Endothelial cell of umbilical vein (primary cell): ENCODE results near the gene PNPLA7. TPM values are rescaled to one million over a fixed set of nuclear protein-coding genes. Genes with fewer than 3 reads are reported as not detected.

ENCODE experiments used
- BruUV-seq: library from RNA; stranded (reverse); fragments of 400-500 nt; replicated peaks from 2 replicates; lab custom pipeline; 2021; lab: Mats Ljungman, UMichigan
- CTCF ChIA-PET: fragments of 300-600, 350-600 bp; sonication (Branson Sonifier 250); formaldehyde crosslinking; loops from one replicate; lab custom pipeline; 2021; ENCODE audit warnings: antibody characterized with exemption, inconsistent platforms; lab: Charles Lee
- POLR2A ChIA-PET: fragments of 300-600, 350-600 bp; sonication (Branson Sonifier 250); formaldehyde crosslinking; loops from one replicate; lab custom pipeline; 2021; ENCODE audit warnings: antibody characterized with exemption, inconsistent platforms; lab: Charles Lee
- DNase-seq: peaks from one replicate; pipeline ENCODE4 v3.0.0-alpha.2; 2011; ENCODE audit warnings: low read depth, low spot score
- FAIRE-seq: peaks from 2 replicates; lab custom pipeline; 2011; peaks lifted over from hg19 to GRCh38; lab: Jason Lieb, UNC
- H2AFZ ChIP-seq: 2 replicates; pipeline ENCODE4 v1.6.0; 2012; ENCODE audit warnings: low read depth, low read length, control low read depth, inconsistent platforms
- H3K27ac ChIP-seq: 2 replicates; pipeline ENCODE4 v1.5.1; 2011; ENCODE audit warnings: low read depth, mild to moderate bottlenecking, control low read depth, low read length, moderate library complexity; ENCODE audit not compliant: insufficient read depth
- H3K27me3 ChIP-seq, 2 experiments: 2 replicates each; pipeline versions ENCODE4 v1.6.0 to v1.6.1; 2011; ENCODE audit warnings: low read length in 2 of 2, mixed read lengths in 1 of 2; ENCODE audit not compliant: control insufficient read depth in 2 of 2, insufficient read depth in 2 of 2
- H3K36me3 ChIP-seq, 2 experiments: 2 replicates in 1 of 2; 3 replicates in 1 of 2; pipeline ENCODE4 v1.5.1; 2011; ENCODE audit warnings: low read length in 2 of 2, mild to moderate bottlenecking in 1 of 2, moderate library complexity in 1 of 2; ENCODE audit not compliant: control insufficient read depth in 2 of 2, insufficient read depth in 2 of 2; ENCODE audit errors: extremely low read depth in 1 of 2
- H3K4me1 ChIP-seq: 3 replicates; pipeline ENCODE4 v1.5.1; 2011; ENCODE audit warnings: mild to moderate bottlenecking, low read length; ENCODE audit not compliant: control insufficient read depth, insufficient read depth; ENCODE audit errors: extremely low read depth
- H3K4me2 ChIP-seq: 2 replicates; pipeline ENCODE4 v1.6.1; 2011; ENCODE audit warnings: low read length, control low read depth, mixed read lengths; ENCODE audit not compliant: insufficient read depth
- H3K4me3 ChIP-seq, 3 experiments: fragments of 200-600 bp in 1 of 3; sonication (generic), shearing (Covaris generic) in 1 of 3; replicated peaks in 1 of 3; 2 replicates each; pipeline ENCODE4 v1.5.1; 2011 to 2016; ENCODE audit warnings: control low read depth in 3 of 3, low read length in 3 of 3, mild to moderate bottlenecking in 2 of 3, inconsistent platforms in 1 of 3, low read depth in 1 of 3, moderate library complexity in 1 of 3; ENCODE audit not compliant: insufficient read depth in 1 of 3
- H3K79me2 ChIP-seq: 2 replicates; pipeline ENCODE4 v1.6.0; 2012; ENCODE audit warnings: low read length, inconsistent platforms; ENCODE audit not compliant: control insufficient read depth, insufficient read depth
- H3K9ac ChIP-seq: replicated peaks from 2 replicates; pipeline ENCODE3; 2011; ENCODE audit warnings: low read length, control low read depth; ENCODE audit not compliant: insufficient read depth; ENCODE audit errors: extremely low read depth
- H3K9me1 ChIP-seq: replicated peaks from 3 replicates; pipeline ENCODE4 v1.6.0; 2011; ENCODE audit warnings: mild to moderate bottlenecking, low read length; ENCODE audit not compliant: control insufficient read depth, insufficient read depth; ENCODE audit errors: extremely low read depth
- H3K9me3 ChIP-seq: replicated peaks from 2 replicates; pipeline ENCODE4 v1.5.1; 2012; ENCODE audit warnings: low read length, inconsistent platforms; ENCODE audit not compliant: control insufficient read depth, insufficient read depth
- H4K20me1 ChIP-seq: replicated peaks from 2 replicates; pipeline ENCODE3; 2011; ENCODE audit warnings: mild to moderate bottlenecking, low read length; ENCODE audit not compliant: control insufficient read depth, insufficient read depth; ENCODE audit errors: extremely low read depth
- CTCF ChIP-seq, 2 donors: IDR thresholded peaks; 1 replicate in 1 of 2; 2 replicates in 1 of 2; pipeline ENCODE4 v1.5.1; 2011; ENCODE audit warnings: low read length in 2 of 2, mild to moderate bottlenecking in 2 of 2, moderate library complexity in 2 of 2, control low read depth in 1 of 2, inconsistent platforms in 1 of 2, low read depth in 1 of 2; ENCODE audit not compliant: insufficient read depth in 1 of 2; ENCODE audit errors: extremely low read depth in 1 of 2
- EZH2 ChIP-seq: IDR thresholded peaks from 2 replicates; pipeline ENCODE4 v1.6.1; 2012; ENCODE audit warnings: borderline replicate concordance, low read depth, mild to moderate bottlenecking, moderate library complexity, low read length, inconsistent platforms; ENCODE audit not compliant: severe bottlenecking
- FOS ChIP-seq: IDR thresholded peaks from 2 replicates; pipeline ENCODE4 v1.6.1; 2011; ENCODE audit warnings: mild to moderate bottlenecking, low read length, moderate library complexity, borderline replicate concordance; ENCODE audit not compliant: insufficient read depth
- GATA2 ChIP-seq: IDR thresholded peaks from 2 replicates; pipeline ENCODE4 v1.7.0; 2011; ENCODE audit warnings: low read depth, mild to moderate bottlenecking, moderate library complexity, mixed read lengths, low read length; ENCODE audit not compliant: insufficient read length, insufficient read depth
- JUN ChIP-seq: IDR thresholded peaks from 2 replicates; pipeline ENCODE4 v1.6.1; 2011; ENCODE audit warnings: borderline replicate concordance, low read depth; ENCODE audit not compliant: insufficient read length, insufficient read depth
- MYC ChIP-seq: IDR thresholded peaks from one replicate; pipeline ENCODE4 v1.6.1; 2011; ENCODE audit warnings: mild to moderate bottlenecking, low read depth, low read length
- POLR2AphosphoS5 ChIP-seq: IDR thresholded peaks from 2 replicates; pipeline ENCODE4 v1.6.1; 2012; ENCODE audit warnings: low read depth, mild to moderate bottlenecking, control low read depth, low read length, moderate library complexity; ENCODE audit not compliant: insufficient read depth
- dilution Hi-C: fragments of 300-500 bp; cut with MboI; formaldehyde crosslinking; loops from one replicate; pipeline ENCODE4 v1.15.0; 2019; ENCODE audit warnings: low sequenced_read_pairs; ENCODE audit not compliant: extremely low pct_ligation_motif_present
- intact Hi-C: fragments of 100-400 bp; cut with micrococcal nuclease; formaldehyde crosslinking; loops from one replicate; pipeline ENCODE4 v1.10.0; 2022
- polyA plus RNA-seq, 4 experiments: library from polyadenylated mRNA; depleted of rRNA in 3 of 4; stranded (reverse) in 3 of 4; unstranded in 1 of 4; fragments of >200 nt; gene quantifications; 2 replicates each; pipeline versions ENCODE4 v1.2.1 to v1.2.3, GENCODE V29; 2011 to 2012; ENCODE audit warnings: missing spikeins in 1 of 4
- total RNA-seq: library from RNA; stranded (reverse); gene quantifications from 2 replicates; pipeline ENCODE4 v1.2.3, GENCODE V29; 2021

PNPLA7 gene
- total and polyA plus RNA-seq, 2 donors (not counting 3 experiments of a cell fraction or from before 2014, with no cell fraction given): 1.0 to 1.9 TPM

DNA sequence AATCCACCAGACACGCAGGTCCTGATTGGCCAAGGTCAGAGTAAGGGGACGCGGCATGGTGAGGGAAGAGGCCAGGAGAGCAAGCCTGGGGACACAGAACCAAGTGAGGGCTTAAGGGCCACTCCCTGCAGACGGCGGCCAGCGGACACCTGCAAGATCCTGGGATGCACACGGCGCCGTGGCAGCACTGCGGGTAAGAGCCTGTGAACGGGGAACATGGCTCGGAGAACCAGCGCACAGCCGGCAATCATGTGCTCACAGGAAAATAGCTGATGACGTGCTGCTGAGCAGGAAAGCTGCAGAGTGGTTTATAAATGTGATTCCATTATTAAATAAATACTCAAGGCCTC, 64.1 kb downstream of the PNPLA7 start:
- Histone ChIP-seq H3K4me2 (no peak overlapping the region), H3K27me3 (no peaks in the 10 kb centered on the region), H3K27ac (no peak overlapping the region), H2AFZ (no peak overlapping the region), H3K36me3 (no peaks in the 10 kb centered on the region), H3K4me1 (peaks cover 6% of the 10 kb centered on the region), H3K9me3 (no peaks in the 10 kb centered on the region), H3K9me1 (no peaks in the 10 kb centered on the region), H3K79me2 (no peaks in the 10 kb centered on the region), H3K4me3 (no peak overlapping the region), H4K20me1 (no peaks in the 10 kb centered on the region), H3K9ac (no peak overlapping the region)
- ChIA-PET CTCF (interaction anchor here (0.6 to 0.9 kb wide), 2 partner anchors 20 to 63 kb away, joined by 3 to 6 read pairs; partner anchors contain the start of genes EXD3 and NOXA1), POLR2A (no interaction called here)
- intact Hi-C loops: no loop called here
- DNase-seq: no peak
- dilution Hi-C loops: no loop called here
- FAIRE-seq: no peak
- TF ChIP-seq POLR2AphosphoS5: no peak
- TF ChIP-seq CTCF (IDR thresholded peaks at IDR 0.05; ENCODE audit: extremely low read depth in 1 of 2, insufficient read depth in 1 of 2, low read depth in 1 of 2, low read length in 2 of 2): no peak
- TF ChIP-seq GATA2: no peak
- no peak for TF ChIP-seq EZH2
- no peak for TF ChIP-seq MYC
- TF ChIP-seq FOS: no peak
- no peak for TF ChIP-seq JUN
- BruUV-seq: no TSS peak
